GM18498 (cell line): ENCODE results near the gene CACNA2D1.

Experiments
- ATAC-seq: cut with Tn5 transposase; IDR thresholded peaks from one replicate; pipeline ENCODE4 v1.9.1; 2021; ENCODE audit warnings: mild to moderate bottlenecking, moderate library complexity; ENCODE audit not compliant: unreplicated experiment

CACNA2D1 gene

GRCh38 chr7:82347808-82348207 is 95.8 kb downstream of the CACNA2D1 start:
- ATAC-seq, result no peak

- no peak for ATAC-seq
Observed at GRCh38 chr7:82345886-82346285, 97.7 kb downstream of the CACNA2D1 start.

GRCh38 chr7:82343716-82344115 is 99.9 kb downstream of the CACNA2D1 start:
- ATAC-seq, result no peak

GRCh38 chr7:82339958-82340357 is 103.6 kb downstream of the CACNA2D1 start:
- ATAC-seq, result no peak

- ATAC-seq, result no peak
Observed at GRCh38 chr7:82335927-82336326, 107.7 kb downstream of the CACNA2D1 start.

GRCh38 chr7:82335001-82335400 is 108.6 kb downstream of the CACNA2D1 start:
- ATAC-seq, result no peak

GRCh38 chr7:82331234-82331633 is 112.3 kb downstream of the CACNA2D1 start:
- no peak for ATAC-seq

GRCh38 chr7:82330706-82331215 is 112.8 kb downstream of the CACNA2D1 start:
- no peak for ATAC-seq

- ATAC-seq, result no peak
Observed at GRCh38 chr7:82327898-82328297, 115.7 kb downstream of the CACNA2D1 start.

- ATAC-seq, result no peak
Observed at GRCh38 chr7:82325416-82325815, 118.2 kb downstream of the CACNA2D1 start.

GRCh38 chr7:82323806-82324205 is 119.8 kb downstream of the CACNA2D1 start:
- no peak for ATAC-seq

- no peak for ATAC-seq
Observed at GRCh38 chr7:82319674-82320118, 123.9 kb downstream of the CACNA2D1 start.

GRCh38 chr7:82318786-82319185 is 124.8 kb downstream of the CACNA2D1 start:
- ATAC-seq, result no peak

- ATAC-seq, result no peak
Observed at GRCh38 chr7:82317760-82318159, 125.8 kb downstream of the CACNA2D1 start.

- ATAC-seq, result no peak
Observed at GRCh38 chr7:82317257-82317721, 126.3 kb downstream of the CACNA2D1 start.

- no peak for ATAC-seq
Observed at GRCh38 chr7:82313269-82313668, 130.3 kb downstream of the CACNA2D1 start.

GRCh38 chr7:82312646-82313045 is 130.9 kb downstream of the CACNA2D1 start:
- no peak for ATAC-seq

GRCh38 chr7:82305347-82306005 is 138.1 kb downstream of the CACNA2D1 start:
- ATAC-seq, result no peak

GRCh38 chr7:82294865-82295264 is 148.7 kb downstream of the CACNA2D1 start:
- ATAC-seq, result no peak

- ATAC-seq, result no peak
Observed at GRCh38 chr7:82294382-82294784, 149.2 kb downstream of the CACNA2D1 start.

- ATAC-seq, result no peak
Observed at GRCh38 chr7:82293467-82293866, 150.1 kb downstream of the CACNA2D1 start.

GRCh38 chr7:82291931-82292330 is 151.6 kb downstream of the CACNA2D1 start:
- ATAC-seq, result no peak

GRCh38 chr7:82289889-82290288 is 153.7 kb downstream of the CACNA2D1 start:
- ATAC-seq, result no peak
